HG03521 (cell line): ENCODE measurements around the gene PRR15L.

Experiments used
- ATAC-seq: cut with Tn5 transposase; IDR thresholded peaks from one replicate; pipeline ENCODE4 v1.9.1; 2021; ENCODE audit warnings: mild to moderate bottlenecking, moderate library complexity; ENCODE audit not compliant: unreplicated experiment

PRR15L gene

GRCh38 chr17:47907932-47908562 is 49.6 kb downstream of the PRR15L start:
- no peak for ATAC-seq

- ATAC-seq: no peak
These were observed 51.2 kb downstream of the PRR15L start for GRCh38 chr17:47906443-47906842.

GRCh38 chr17:47905221-47905733 is 52.4 kb downstream of the PRR15L start:
- no peak for ATAC-seq

GRCh38 chr17:47902039-47902744 is 55.5 kb downstream of the PRR15L start:
- no peak for ATAC-seq
